Embryonic facial prominence (tissue), 1 donor: ENCODE data around the gene HES4.
"Not testable (repeated sequence)": the region's sequence is repeated elsewhere in the genome, so short reads cannot be mapped to it uniquely, and the experiment has no call there.

Source experiments
- DNase-seq: peaks from one replicate; pipeline ENCODE4 v3.0.0-alpha.2; 2016; ENCODE audit errors: extremely low spot score

The HES4 gene

GRCh38 chr1:978835-979743 is 20.8 kb downstream of the HES4 start:
- no peak for DNase-seq

- no peak for DNase-seq
These were observed 21.6 kb downstream of the HES4 start for GRCh38 chr1:978069-978834.

- DNase-seq, result not testable (repeated sequence)
These were observed 23.1 kb downstream of the HES4 start for GRCh38 chr1:976791-977190.

GRCh38 chr1:975896-976683 is 23.8 kb downstream of the HES4 start:
- DNase-seq, result no peak

- DNase-seq, result no peak
These were observed 24.5 kb downstream of the HES4 start for GRCh38 chr1:975365-975764.

- no peak for DNase-seq
These were observed 25.1 kb downstream of the HES4 start for GRCh38 chr1:974687-975328.

GRCh38 chr1:974293-974640 is 25.6 kb downstream of the HES4 start:
- no peak for DNase-seq

- no peak for DNase-seq
These were observed 26.2 kb downstream of the HES4 start for GRCh38 chr1:973459-974292.

GRCh38 chr1:972726-973458 is 27.0 kb downstream of the HES4 start:
- no peak for DNase-seq

- DNase-seq, result no peak
These were observed 28.0 kb downstream of the HES4 start for GRCh38 chr1:971751-972506.

GRCh38 chr1:970973-971730 is 28.7 kb downstream of the HES4 start:
- no peak for DNase-seq

GRCh38 chr1:970242-970972 is 29.5 kb downstream of the HES4 start:
- DNase-seq, result no peak

GRCh38 chr1:969260-969855 is 30.5 kb downstream of the HES4 start:
- no peak for DNase-seq

- DNase-seq, result no peak
These were observed 32.2 kb downstream of the HES4 start for GRCh38 chr1:967466-968343.

- no peak for DNase-seq
These were observed 33.1 kb downstream of the HES4 start for GRCh38 chr1:966704-967300.

GRCh38 chr1:966135-966703 is 33.7 kb downstream of the HES4 start, which contains the start of gene PLEKHN1:
TSS of gene PLEKHN1 (plus strand) at chr1:966482. CDS start at chr1:966532, 50 bp downstream.
- DNase-seq, result no peak
